Measurements from ENCODE around the gene RALB. TPM values are rescaled to one million over a fixed set of nuclear protein-coding genes. Genes with fewer than 3 reads are reported as not detected.

Gene RALB
- total RNA-seq, 1 experiment from 2014 or later, result 17.1 TPM

DNA sequence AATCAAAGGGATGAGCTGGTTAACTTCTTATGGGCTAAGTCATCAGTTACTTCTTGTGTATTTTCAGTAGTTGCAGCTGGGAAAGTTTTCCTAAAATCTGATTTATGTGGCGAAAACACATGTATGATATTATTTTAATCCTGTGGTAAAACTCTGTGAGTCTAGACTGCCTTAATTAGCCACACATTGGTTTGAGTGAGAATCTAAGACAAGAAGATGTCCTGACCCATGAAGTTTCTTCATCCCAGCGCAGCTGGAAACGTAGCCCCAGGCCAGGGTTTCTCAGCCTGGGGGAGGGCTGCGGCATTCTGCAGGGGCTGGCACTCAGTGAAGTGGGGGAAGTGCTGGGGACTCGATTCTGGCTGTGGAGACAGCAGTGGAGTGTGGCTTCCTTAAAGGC is 48.6 kb downstream of the RALB start:
- DNase-seq (ENCODE audit: low spot score) (no peak), ATAC-seq (no peak)
- Mint-ChIP-seq H3K27ac (no peak overlapping the region), H3K9me3 (no peaks in the 10 kb centered on the region), H3K36me3 (peaks cover 2% of the 10 kb centered on the region; the same call in 1 of the 2 replicates), H3K27me3 (ENCODE audit: low read depth) (peaks cover 7% of the 10 kb centered on the region), H3K4me3 (no peak overlapping the region), H3K4me1 (0 out of 2 replicates have a peak, but pooled peaks cover 4% of the 10 kb centered on the region)
- POLR2A ChIA-PET, result no interaction called here
- TF ChIP-seq, protein P1, sequence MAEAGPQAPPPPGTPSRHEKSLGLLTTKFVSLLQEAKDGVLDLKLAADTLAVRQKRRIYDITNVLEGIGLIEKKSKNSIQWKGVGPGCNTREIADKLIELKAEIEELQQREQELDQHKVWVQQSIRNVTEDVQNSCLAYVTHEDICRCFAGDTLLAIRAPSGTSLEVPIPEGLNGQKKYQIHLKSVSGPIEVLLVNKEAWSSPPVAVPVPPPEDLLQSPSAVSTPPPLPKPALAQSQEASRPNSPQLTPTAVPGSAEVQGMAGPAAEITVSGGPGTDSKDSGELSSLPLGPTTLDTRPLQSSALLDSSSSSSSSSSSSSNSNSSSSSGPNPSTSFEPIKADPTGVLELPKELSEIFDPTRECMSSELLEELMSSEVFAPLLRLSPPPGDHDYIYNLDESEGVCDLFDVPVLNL (CRISPR knock-in tag; IDR thresholded peaks at IDR 0.05; ENCODE audit: borderline replicate concordance, low read depth), result no peak
- TF ChIP-seq NR3C1 (CRISPR knock-in tag; conservative IDR thresholded peaks at IDR 0.05; ENCODE audit: low read depth) (no peak), SP1 (CRISPR knock-in tag; conservative IDR thresholded peaks at IDR 0.05) (no peak), NFE2L1 (CRISPR knock-in tag; IDR thresholded peaks at IDR 0.05) (no peak), CREB1 (CRISPR knock-in tag; IDR thresholded peaks at IDR 0.05) (no peak), IRF1 (CRISPR knock-in tag; IDR thresholded peaks at IDR 0.05) (no peak), CDX4 (CRISPR knock-in tag; IDR thresholded peaks at IDR 0.05; ENCODE audit: borderline replicate concordance) (no peak), PRRX2 (CRISPR knock-in tag; IDR thresholded peaks at IDR 0.05) (no peak)
- TF ChIP-seq, protein P2, sequence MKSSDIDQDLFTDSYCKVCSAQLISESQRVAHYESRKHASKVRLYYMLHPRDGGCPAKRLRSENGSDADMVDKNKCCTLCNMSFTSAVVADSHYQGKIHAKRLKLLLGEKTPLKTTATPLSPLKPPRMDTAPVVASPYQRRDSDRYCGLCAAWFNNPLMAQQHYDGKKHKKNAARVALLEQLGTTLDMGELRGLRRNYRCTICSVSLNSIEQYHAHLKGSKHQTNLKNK (CRISPR knock-in tag; IDR thresholded peaks at IDR 0.05), result no peak
- CTCF ChIA-PET, result interaction anchor here (0.8 to 1.7 kb wide), 5 partner anchors 12 to 126 kb away, joined by 3 to 12 read pairs (median 5); partner anchors contain the start of gene RALB

GRCh38 chr2:120302301-120302700 is 49.6 kb downstream of the RALB start:
- H3K4me1 Mint-ChIP-seq, result 0 out of 2 replicates have a peak, but pooled peaks cover 4% of the 10 kb centered on the region
- H3K4me3 Mint-ChIP-seq, result no peak overlapping the region
- H3K9me3 Mint-ChIP-seq, result no peaks in the 10 kb centered on the region
- ChIA-PET POLR2A (no interaction called here), CTCF (interaction anchor here (1.0 to 2.5 kb wide), 2 partner anchors 10 to 50 kb away, joined by 3 to 14 read pairs; partner anchors contain the start of gene RALB)
- no peak for DNase-seq (ENCODE audit: low spot score)
- TF ChIP-seq NR1H2 (CRISPR knock-in tag; IDR thresholded peaks at IDR 0.05), result no peak
- no peak for ATAC-seq
- no peak overlapping the region for H3K27ac Mint-ChIP-seq
- peaks cover 8% of the 10 kb centered on the region for H3K27me3 Mint-ChIP-seq (ENCODE audit: low read depth)
- peaks cover 1% of the 10 kb centered on the region; the same call in 1 of the 2 replicates for H3K36me3 Mint-ChIP-seq

GRCh38 chr2:120303177-120303576 is 50.5 kb downstream of the RALB start:
- no peak for ATAC-seq
- H3K9me3 Mint-ChIP-seq, result no peaks in the 10 kb centered on the region
- H3K36me3 Mint-ChIP-seq, result no peaks in the 10 kb centered on the region
- H3K27me3 Mint-ChIP-seq (ENCODE audit: low read depth), result peaks cover 17% of the 10 kb centered on the region
- no peak overlapping the region for H3K4me3 Mint-ChIP-seq
- H3K27ac Mint-ChIP-seq, result no peak overlapping the region
- TF ChIP-seq TP53 (CRISPR knock-in tag; IDR thresholded peaks at IDR 0.05) (no peak), IRF2 (CRISPR knock-in tag; IDR thresholded peaks at IDR 0.05; ENCODE audit: borderline replicate concordance, low read depth) (no peak), MLX (CRISPR knock-in tag; IDR thresholded peaks at IDR 0.05) (no peak), CREB1 (CRISPR knock-in tag; IDR thresholded peaks at IDR 0.05) (no peak), NR2C2 (CRISPR knock-in tag; IDR thresholded peaks at IDR 0.05) (no peak), JUN (CRISPR knock-in tag; IDR thresholded peaks at IDR 0.05) (no peak), KAT7 (CRISPR knock-in tag; IDR thresholded peaks at IDR 0.05; ENCODE audit: borderline replicate concordance) (no peak), CREM (CRISPR knock-in tag; IDR thresholded peaks at IDR 0.05) (no peak), ZNF138 (CRISPR knock-in tag; conservative IDR thresholded peaks at IDR 0.05) (no peak)
- H3K4me1 Mint-ChIP-seq, result 0 out of 2 replicates have a peak, but pooled peaks cover 4% of the 10 kb centered on the region
- ChIA-PET CTCF (interaction anchor here (1.7 to 2.5 kb wide), 2 partner anchors 9 to 10 kb away, joined by 6 to 14 read pairs; no protein-coding TSS in a partner anchor), POLR2A (no interaction called here)
- no peak for DNase-seq (ENCODE audit: low spot score)
